Dendritic cell treated with granulocyte-macrophage colony-stimulating factor and Interleukin-4, amounts not matched to agents 40 ng/mL and 50 ng/mL, for 4 days (primary cell): ENCODE measurements around the gene RXFP2.

ENCODE experiments used
- H3K27ac Mint-ChIP-seq: one replicate; pipeline ENCODE4 v1.8.0; 2022; ENCODE audit warnings: mild to moderate bottlenecking, mixed read lengths
- H3K27me3 Mint-ChIP-seq: one replicate; pipeline ENCODE4 v1.8.0; 2022; ENCODE audit warnings: mild to moderate bottlenecking, mixed read lengths
- H3K36me3 Mint-ChIP-seq: one replicate; pipeline ENCODE4 v1.8.0; 2022; ENCODE audit warnings: low read depth, mixed read lengths
- H3K4me1 Mint-ChIP-seq: one replicate; pipeline ENCODE4 v1.8.0; 2022; ENCODE audit warnings: low read depth, mixed read lengths
- H3K4me3 Mint-ChIP-seq: one replicate; pipeline ENCODE4 v1.8.0; 2022; ENCODE audit warnings: mild to moderate bottlenecking, moderate library complexity, mixed read lengths
- H3K9me3 Mint-ChIP-seq: one replicate; pipeline ENCODE4 v1.8.0; 2022; ENCODE audit warnings: mixed read lengths
- intact Hi-C: fragments of 100-400 bp; cut with micrococcal nuclease; formaldehyde crosslinking; loops from one replicate; pipeline ENCODE4 v1.15.0; 2022

Gene RXFP2

GRCh38 chr13:31739226-31739625, at the start of gene RXFP2:
Gene RXFP2 (plus strand): TSS chr13:31739526. CDS start chr13:31739613, 87 bp downstream.
- intact Hi-C loops: no loop called here

GRCh38 chr13:31697290-31697689, 42.0 kb upstream of the RXFP2 start:
- Mint-ChIP-seq H3K4me1 (no peaks in the 10 kb centered on the region), H3K9me3 (peaks cover 12% of the 10 kb centered on the region)

More at GRCh38 chr13:31739226-31739625, at the start of gene RXFP2:
- Mint-ChIP-seq H3K27me3 (no peaks in the 10 kb centered on the region), H3K9me3 (no peaks in the 10 kb centered on the region), H3K36me3 (no peaks in the 10 kb centered on the region), H3K4me3 (no peak within 1 kb of the TSS), H3K27ac (no peak within 1 kb of the TSS), H3K4me1 (peaks cover 5% of the 10 kb centered on the region)

GRCh38 chr13:31699650-31700049, 39.7 kb upstream of the RXFP2 start:
- H3K27ac Mint-ChIP-seq: no peak overlapping the region
- no peaks in the 10 kb centered on the region for H3K36me3 Mint-ChIP-seq
- no peaks in the 10 kb centered on the region for H3K4me1 Mint-ChIP-seq
- intact Hi-C loops: no loop called here
- H3K27me3 Mint-ChIP-seq: peaks cover 2% of the 10 kb centered on the region
- H3K4me3 Mint-ChIP-seq: no peak overlapping the region
- peaks cover 7% of the 10 kb centered on the region for H3K9me3 Mint-ChIP-seq

More at GRCh38 chr13:31697290-31697689, 42.0 kb upstream of the RXFP2 start:
- Mint-ChIP-seq H3K4me3 (no peak overlapping the region), H3K36me3 (no peaks in the 10 kb centered on the region), H3K27ac (no peak overlapping the region), H3K27me3 (no peaks in the 10 kb centered on the region)
- intact Hi-C loops: no loop called here

GRCh38 chr13:31703780-31704179, 35.5 kb upstream of the RXFP2 start:
- Mint-ChIP-seq H3K4me1 (no peaks in the 10 kb centered on the region), H3K36me3 (no peaks in the 10 kb centered on the region), H3K4me3 (no peak overlapping the region), H3K9me3 (no peaks in the 10 kb centered on the region), H3K27me3 (peaks cover 7% of the 10 kb centered on the region), H3K27ac (no peak overlapping the region)
- intact Hi-C loops: no loop called here

- no peaks in the 10 kb centered on the region for H3K36me3 Mint-ChIP-seq
- peaks cover 7% of the 10 kb centered on the region for H3K27me3 Mint-ChIP-seq
- H3K4me3 Mint-ChIP-seq: no peak overlapping the region
- no peaks in the 10 kb centered on the region for H3K4me1 Mint-ChIP-seq
- no peak overlapping the region for H3K27ac Mint-ChIP-seq
- intact Hi-C loops: no loop called here
- H3K9me3 Mint-ChIP-seq: no peaks in the 10 kb centered on the region
Observed at GRCh38 chr13:31706105-31706504, 33.2 kb upstream of the RXFP2 start.

GRCh38 chr13:31717583-31717982, 21.7 kb upstream of the RXFP2 start:
- no peaks in the 10 kb centered on the region for H3K9me3 Mint-ChIP-seq
- intact Hi-C loops: no loop called here
- no peaks in the 10 kb centered on the region for H3K4me1 Mint-ChIP-seq
- no peak overlapping the region for H3K27ac Mint-ChIP-seq
- no peak overlapping the region for H3K4me3 Mint-ChIP-seq
- no peaks in the 10 kb centered on the region for H3K27me3 Mint-ChIP-seq
- no peaks in the 10 kb centered on the region for H3K36me3 Mint-ChIP-seq

- no peaks in the 10 kb centered on the region for H3K4me1 Mint-ChIP-seq
- no peaks in the 10 kb centered on the region for H3K27me3 Mint-ChIP-seq
- H3K9me3 Mint-ChIP-seq: no peaks in the 10 kb centered on the region
- intact Hi-C loops: no loop called here
- no peak overlapping the region for H3K27ac Mint-ChIP-seq
- no peaks in the 10 kb centered on the region for H3K36me3 Mint-ChIP-seq
- no peak overlapping the region for H3K4me3 Mint-ChIP-seq
Observed at GRCh38 chr13:31719214-31719613, 20.1 kb upstream of the RXFP2 start.

- no peak overlapping the region for H3K27ac Mint-ChIP-seq
- H3K4me3 Mint-ChIP-seq: no peak overlapping the region
- H3K36me3 Mint-ChIP-seq: no peaks in the 10 kb centered on the region
- no peaks in the 10 kb centered on the region for H3K9me3 Mint-ChIP-seq
- intact Hi-C loops: no loop called here
- no peaks in the 10 kb centered on the region for H3K27me3 Mint-ChIP-seq
- H3K4me1 Mint-ChIP-seq: no peaks in the 10 kb centered on the region
Observed at GRCh38 chr13:31722673-31723072, 16.7 kb upstream of the RXFP2 start.

GRCh38 chr13:31725841-31726240, 13.5 kb upstream of the RXFP2 start:
- H3K27ac Mint-ChIP-seq: no peak overlapping the region
- H3K4me3 Mint-ChIP-seq: no peak overlapping the region
- intact Hi-C loops: no loop called here
- no peaks in the 10 kb centered on the region for H3K9me3 Mint-ChIP-seq
- H3K27me3 Mint-ChIP-seq: no peaks in the 10 kb centered on the region
- no peaks in the 10 kb centered on the region for H3K36me3 Mint-ChIP-seq
- H3K4me1 Mint-ChIP-seq: no peaks in the 10 kb centered on the region

GRCh38 chr13:31731921-31732320, 7.4 kb upstream of the RXFP2 start:
- H3K27ac Mint-ChIP-seq: no peak overlapping the region
- intact Hi-C loops: no loop called here
- H3K27me3 Mint-ChIP-seq: peaks cover 5% of the 10 kb centered on the region
- H3K4me3 Mint-ChIP-seq: no peak overlapping the region
- H3K4me1 Mint-ChIP-seq: peaks cover 15% of the 10 kb centered on the region
- no peaks in the 10 kb centered on the region for H3K36me3 Mint-ChIP-seq
- no peaks in the 10 kb centered on the region for H3K9me3 Mint-ChIP-seq

- no peak overlapping the region for H3K4me3 Mint-ChIP-seq
- peaks cover 15% of the 10 kb centered on the region for H3K4me1 Mint-ChIP-seq
- intact Hi-C loops: no loop called here
- H3K9me3 Mint-ChIP-seq: no peaks in the 10 kb centered on the region
- peaks cover 5% of the 10 kb centered on the region for H3K27me3 Mint-ChIP-seq
- no peak overlapping the region for H3K27ac Mint-ChIP-seq
- H3K36me3 Mint-ChIP-seq: no peaks in the 10 kb centered on the region
Observed at GRCh38 chr13:31733066-31733465, 6.3 kb upstream of the RXFP2 start.

- peaks cover 15% of the 10 kb centered on the region for H3K4me1 Mint-ChIP-seq
- H3K36me3 Mint-ChIP-seq: no peaks in the 10 kb centered on the region
- peaks cover 5% of the 10 kb centered on the region for H3K27me3 Mint-ChIP-seq
- intact Hi-C loops: no loop called here
- no peak overlapping the region for H3K4me3 Mint-ChIP-seq
- H3K27ac Mint-ChIP-seq: no peak overlapping the region
- no peaks in the 10 kb centered on the region for H3K9me3 Mint-ChIP-seq
Observed at GRCh38 chr13:31733647-31734046, 5.7 kb upstream of the RXFP2 start.

GRCh38 chr13:31742097-31742734, 2.9 kb downstream of the RXFP2 start:
- Mint-ChIP-seq H3K4me3 (no peak overlapping the region), H3K36me3 (no peaks in the 10 kb centered on the region), H3K4me1 (peaks cover 9% of the 10 kb centered on the region), H3K9me3 (no peaks in the 10 kb centered on the region), H3K27ac (no peak overlapping the region), H3K27me3 (no peaks in the 10 kb centered on the region)
- intact Hi-C loops: loop anchor here (1.0 to 5.0 kb wide), 3 partner anchors 204 to 505 kb away; no protein-coding TSS in a partner anchor

- no peak overlapping the region for H3K27ac Mint-ChIP-seq
- H3K27me3 Mint-ChIP-seq: peaks cover 4% of the 10 kb centered on the region
- H3K36me3 Mint-ChIP-seq: no peaks in the 10 kb centered on the region
- no peaks in the 10 kb centered on the region for H3K9me3 Mint-ChIP-seq
- H3K4me3 Mint-ChIP-seq: no peak overlapping the region
- intact Hi-C loops: no loop called here
- peaks cover 6% of the 10 kb centered on the region for H3K4me1 Mint-ChIP-seq
Observed at GRCh38 chr13:31747291-31747690, 8.0 kb downstream of the RXFP2 start.

GRCh38 chr13:31747966-31748365, 8.6 kb downstream of the RXFP2 start:
- Mint-ChIP-seq H3K9me3 (no peaks in the 10 kb centered on the region), H3K36me3 (no peaks in the 10 kb centered on the region), H3K4me3 (no peak overlapping the region), H3K27ac (no peak overlapping the region), H3K27me3 (peaks cover 4% of the 10 kb centered on the region), H3K4me1 (peaks cover 4% of the 10 kb centered on the region)
- intact Hi-C loops: no loop called here
